Choroid plexus epithelial cell (primary cell): ENCODE measurements around the gene MT1A.
"Not testable (repeated sequence)": the region's sequence is repeated elsewhere in the genome, so short reads cannot be mapped to it uniquely, and the experiment has no call there.

ENCODE experiments used
- DNase-seq: peaks from one replicate; pipeline ENCODE4 v3.0.0-alpha.2; 2010; ENCODE audit warnings: low read depth
- H3K4me3 ChIP-seq: 2 replicates; pipeline ENCODE4 v1.5.1; 2011; ENCODE audit warnings: low read depth, mild to moderate bottlenecking, control low read depth, low read length, moderate library complexity
- CTCF ChIP-seq: conservative IDR thresholded peaks from 2 replicates; pipeline ENCODE4 v1.5.1; 2011; ENCODE audit warnings: low read depth, mild to moderate bottlenecking, control low read depth, inconsistent platforms, low read length, moderate library complexity

MT1A gene

DNA sequence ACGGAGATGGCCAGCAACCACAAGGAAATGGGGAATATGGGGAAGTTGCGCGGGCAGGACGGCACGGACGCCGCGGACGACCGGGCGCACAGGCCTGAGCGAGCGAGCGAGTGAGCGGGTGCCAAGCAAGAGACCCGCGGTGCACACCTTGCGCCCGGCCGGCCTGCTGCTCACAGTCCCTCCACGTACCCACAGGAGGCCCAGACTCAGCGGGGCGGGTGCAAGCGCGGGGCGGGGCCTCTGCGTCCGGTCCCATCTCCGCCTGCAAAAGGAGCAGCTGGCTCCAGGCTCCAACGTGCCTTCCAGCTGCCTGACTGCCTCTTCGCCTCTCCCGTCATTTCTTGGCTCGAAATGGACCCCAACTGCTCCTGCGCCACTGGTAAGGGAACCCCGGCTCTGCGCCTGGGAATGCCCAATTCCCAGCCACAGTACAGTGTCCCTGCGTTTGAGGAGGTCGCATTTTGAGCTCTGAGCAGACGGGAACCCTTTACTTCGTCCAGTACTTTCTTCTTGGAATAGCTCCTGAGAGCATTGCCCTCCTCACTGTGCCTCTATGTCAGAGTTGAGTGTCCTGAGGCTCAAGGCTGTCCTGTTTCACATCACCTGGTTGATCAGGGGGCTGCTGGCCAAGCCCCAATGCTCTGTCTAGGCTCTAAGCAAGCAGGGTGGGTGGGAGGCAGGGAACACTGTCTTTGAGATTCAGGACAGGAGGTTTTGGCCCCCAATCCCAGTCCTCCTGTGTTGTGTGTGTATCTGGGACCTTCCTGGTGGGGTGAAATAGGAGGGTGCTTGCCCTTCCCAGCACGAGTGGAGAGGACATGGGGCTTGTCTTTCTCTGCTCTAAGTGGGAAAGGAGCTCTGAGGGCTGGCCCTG, 21.0 kb upstream of the MT1A start:
- peak overlapping the region; percentile 60 for H3K4me3 ChIP-seq
- peak; percentile 83 for DNase-seq
- TF ChIP-seq CTCF: no peak

- H3K4me3 ChIP-seq: peak overlapping the region; percentile 60
- no peak for DNase-seq
- no peak for TF ChIP-seq CTCF
Measured at GRCh38 chr16:56618138-56618537, 20.3 kb upstream of the MT1A start.

DNA sequence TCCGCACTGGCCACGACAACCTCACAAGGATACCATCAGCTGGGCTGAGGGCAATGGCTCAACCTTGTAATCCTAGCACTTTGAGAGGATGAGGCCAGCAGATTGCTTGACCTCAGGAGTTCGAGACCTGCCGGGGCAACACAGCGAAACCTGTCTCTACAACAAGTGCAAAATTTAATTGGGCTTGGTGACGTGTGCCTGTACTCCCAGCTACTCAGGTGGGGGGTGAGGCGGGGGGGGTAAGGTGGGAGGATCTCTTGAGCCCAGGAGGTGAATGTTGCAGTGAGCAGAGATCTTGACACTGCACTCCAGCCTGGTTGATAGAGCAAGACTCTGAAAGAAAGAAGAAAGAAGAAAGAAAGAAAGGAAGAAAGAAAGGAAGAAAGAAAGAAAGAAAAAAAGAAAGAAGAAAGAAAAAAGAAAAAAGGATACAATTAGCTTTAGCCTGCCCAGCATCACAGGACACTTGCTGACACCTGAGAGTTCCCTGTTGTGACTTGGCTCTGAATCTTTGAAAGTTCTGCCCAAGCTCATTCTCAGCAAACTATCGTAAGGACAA, 18.0 kb upstream of the MT1A start:
- no peak overlapping the region for H3K4me3 ChIP-seq
- DNase-seq: no peak
- TF ChIP-seq CTCF: no peak

DNA sequence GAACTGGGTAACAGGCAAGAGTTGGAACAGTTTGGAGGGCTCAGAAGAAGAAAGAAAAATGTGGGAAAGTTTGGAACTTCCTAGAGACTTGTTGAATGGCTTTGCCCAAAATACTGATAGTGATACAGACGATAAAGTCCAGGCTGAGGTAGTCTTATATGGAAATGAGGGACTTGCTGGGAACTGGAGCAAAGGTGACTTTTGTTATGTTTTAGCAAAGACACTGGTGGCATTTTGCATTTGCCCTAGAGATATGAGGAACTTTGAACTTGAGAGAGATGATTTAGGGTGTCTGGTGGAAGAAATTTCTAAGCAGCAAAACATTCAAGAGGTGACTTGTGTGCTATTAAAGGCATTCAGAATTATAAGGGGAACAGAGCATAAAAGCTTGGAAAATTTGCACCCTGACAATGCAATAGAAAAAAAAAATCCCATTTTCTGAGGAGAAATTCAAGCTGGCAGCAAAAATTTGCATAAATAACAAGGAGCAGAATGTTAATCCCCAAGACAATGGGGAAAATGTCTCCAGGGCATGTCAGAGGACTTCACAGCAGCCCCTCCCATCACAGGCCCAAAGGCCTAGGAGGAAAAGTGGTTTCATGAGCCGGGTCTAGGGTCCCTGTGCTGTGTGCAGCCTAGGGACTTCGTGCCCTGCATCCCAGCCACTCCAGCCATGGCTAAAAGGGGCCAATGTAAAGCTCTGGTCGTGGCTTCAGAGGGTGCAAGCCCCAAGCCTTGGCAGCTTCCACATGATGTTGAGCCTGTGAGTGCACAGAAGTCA, 16.6 kb upstream of the MT1A start:
- not testable (repeated sequence) for H3K4me3 ChIP-seq, DNase-seq

GRCh38 chr16:56623184-56623583, 15.3 kb upstream of the MT1A start:
- not testable (repeated sequence) for DNase-seq, H3K4me3 ChIP-seq

DNA sequence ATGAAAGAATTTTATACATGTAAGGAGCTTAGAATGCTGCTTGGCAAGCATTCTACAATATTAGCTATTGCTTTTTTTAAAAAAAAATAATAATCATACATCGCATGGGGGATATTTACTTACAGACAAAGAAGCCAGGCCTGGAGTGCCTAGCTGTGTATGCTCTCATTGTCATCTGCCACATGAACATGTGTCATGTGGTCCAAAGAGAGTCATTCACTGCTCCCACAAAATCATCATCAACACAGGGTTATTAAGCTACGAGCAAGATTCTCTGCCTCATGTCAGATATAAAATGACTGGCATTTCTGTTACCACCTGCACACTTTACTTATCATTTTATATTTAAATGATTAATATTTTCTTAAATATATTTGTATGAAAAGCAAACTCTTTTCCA, 14.8 kb upstream of the MT1A start:
- TF ChIP-seq CTCF: no peak
- DNase-seq: no peak
- no peak overlapping the region for H3K4me3 ChIP-seq

DNA sequence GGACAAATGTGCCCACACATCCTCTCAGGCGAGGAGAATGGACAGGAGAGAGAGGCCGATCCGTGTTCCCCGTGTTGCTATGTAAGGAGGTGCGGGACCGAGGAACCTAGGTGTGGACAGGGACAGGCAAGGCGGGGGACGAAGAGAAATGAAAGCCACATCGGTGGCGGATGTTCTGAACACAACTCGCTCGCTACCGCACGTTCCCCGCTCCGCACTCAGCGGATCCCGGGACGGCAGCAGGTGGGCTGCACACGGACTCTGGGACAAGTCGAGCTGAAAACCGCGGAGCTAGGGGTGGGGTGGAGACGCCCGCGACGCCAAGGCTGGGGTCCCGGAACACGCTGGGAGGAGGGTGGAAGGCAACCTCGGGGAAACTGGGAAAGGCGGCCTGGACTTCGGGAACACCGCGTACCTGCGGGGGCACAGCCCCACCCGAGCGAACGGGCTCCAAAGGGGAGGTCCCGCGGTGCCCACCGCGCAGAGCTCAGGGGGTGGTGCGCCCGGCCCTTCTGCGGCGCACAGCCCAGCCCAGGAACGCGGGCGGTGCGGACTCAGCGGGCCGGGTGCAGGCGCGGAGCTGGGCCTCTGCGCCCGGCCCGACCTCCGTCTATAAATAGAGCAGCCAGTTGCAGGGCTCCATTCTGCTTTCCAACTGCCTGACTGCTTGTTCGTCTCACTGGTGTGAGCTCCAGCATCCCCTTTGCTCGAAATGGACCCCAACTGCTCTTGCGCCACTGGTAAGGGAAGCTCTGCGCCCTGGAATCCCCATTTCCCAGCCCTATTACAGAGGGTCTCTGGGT, 13.1 kb upstream of the MT1A start, which contains the start of gene MT1E:
MT1E (plus strand) TSS at position 642 of the 803 bp plus-strand sequence; CDS start at position 713, 71 bp downstream.
- no peak for TF ChIP-seq CTCF
- DNase-seq: peak; percentile 87
- H3K4me3 ChIP-seq: peak within 1 kb of the TSS; percentile 72
